ENCODE data around the gene SAMD14.

SAMD14 gene

GRCh38 chr17:50132104-50132794, 2.3 kb upstream of the SAMD14 start:
- DNase-seq: no peak

GRCh38 chr17:50130559-50131305, 772 bp upstream of the SAMD14 start:
- DNase-seq: no peak

- no peak for DNase-seq
Observed at GRCh38 chr17:50129353-50129727, 620 bp downstream of the SAMD14 start.

- DNase-seq: no peak
Observed at GRCh38 chr17:50128441-50129352, 1.3 kb downstream of the SAMD14 start.

GRCh38 chr17:50127697-50128361, 2.1 kb downstream of the SAMD14 start:
- DNase-seq: no peak

GRCh38 chr17:50125420-50125997, 4.5 kb downstream of the SAMD14 start:
- no peak for DNase-seq

GRCh38 chr17:50123649-50124349, 6.2 kb downstream of the SAMD14 start:
- DNase-seq: no peak

GRCh38 chr17:50122945-50123344, 7.0 kb downstream of the SAMD14 start:
- no peak for DNase-seq

- DNase-seq: no peak
Observed at GRCh38 chr17:50120475-50121253, 9.3 kb downstream of the SAMD14 start.

GRCh38 chr17:50118828-50119218, 11.1 kb downstream of the SAMD14 start:
- DNase-seq: no peak

- no peak for DNase-seq
Observed at GRCh38 chr17:50118076-50118827, 11.7 kb downstream of the SAMD14 start.

- DNase-seq: peak; percentile 77
Observed at GRCh38 chr17:50117202-50118051, 12.5 kb downstream of the SAMD14 start.

- DNase-seq: no peak
Observed at GRCh38 chr17:50115756-50116155, 14.2 kb downstream of the SAMD14 start.

GRCh38 chr17:50114849-50115357, 15.1 kb downstream of the SAMD14 start:
- peak; percentile 63 for DNase-seq

- no peak for DNase-seq
Observed at GRCh38 chr17:50114401-50114800, 15.6 kb downstream of the SAMD14 start.

GRCh38 chr17:50113624-50114320, 16.2 kb downstream of the SAMD14 start:
- DNase-seq: no peak

- no peak for DNase-seq
Observed at GRCh38 chr17:50112694-50113093, 17.3 kb downstream of the SAMD14 start.
